Transverse colon (tissue), 3 donors: ENCODE measurements around the gene ARL6IP5.

Experiments
- EP300 ChIP-seq: sonication (generic); formaldehyde crosslinking; IDR thresholded peaks from one replicate; pipeline ENCODE4 v1.6.1; 2017; ENCODE audit warnings: antibody characterized with exemption, low read depth
- POLR2A ChIP-seq: fragments of 450-650 bp; IDR thresholded peaks from one replicate; pipeline ENCODE4 v1.6.1; 2016; ENCODE audit warnings: antibody characterized with exemption, mild to moderate bottlenecking, moderate library complexity
- TF ChIP-seq, protein P1 (sequence below), 5 experiments: fragments of 200-600 bp in 3 of 5; fragments of 450-650 bp in 2 of 5; sonication (generic) in 3 of 5; IDR thresholded peaks; 1 replicate in 2 of 5; 2 replicates in 3 of 5; pipeline ENCODE4 v1.5.1; 2016 to 2017; ENCODE audit warnings: antibody characterized with exemption in 5 of 5, inconsistent platforms in 3 of 5, mild to moderate bottlenecking in 2 of 5, moderate library complexity in 1 of 5

DNA sequence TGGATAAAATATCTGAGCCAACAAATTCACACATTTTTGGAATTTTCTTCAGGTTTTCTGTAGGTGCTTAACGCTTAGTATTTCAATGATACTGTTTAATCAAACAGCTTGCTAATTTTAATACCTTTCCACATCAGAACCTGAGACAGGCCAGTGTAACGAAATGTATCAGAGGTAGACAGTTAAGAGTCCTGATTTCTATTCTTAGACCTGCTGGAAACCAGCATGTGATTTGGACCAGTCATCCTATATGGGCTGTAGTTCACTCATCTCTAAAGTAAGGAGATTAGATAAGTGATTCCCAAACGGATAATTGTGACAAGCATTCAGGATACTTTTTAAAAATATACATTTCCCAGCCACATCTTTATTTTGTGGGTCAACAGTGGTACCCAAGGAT is 18.4 kb downstream of the ARL6IP5 start:
- TF ChIP-seq EP300 (no peak), POLR2A (no peak)
- TF ChIP-seq, protein P1, sequence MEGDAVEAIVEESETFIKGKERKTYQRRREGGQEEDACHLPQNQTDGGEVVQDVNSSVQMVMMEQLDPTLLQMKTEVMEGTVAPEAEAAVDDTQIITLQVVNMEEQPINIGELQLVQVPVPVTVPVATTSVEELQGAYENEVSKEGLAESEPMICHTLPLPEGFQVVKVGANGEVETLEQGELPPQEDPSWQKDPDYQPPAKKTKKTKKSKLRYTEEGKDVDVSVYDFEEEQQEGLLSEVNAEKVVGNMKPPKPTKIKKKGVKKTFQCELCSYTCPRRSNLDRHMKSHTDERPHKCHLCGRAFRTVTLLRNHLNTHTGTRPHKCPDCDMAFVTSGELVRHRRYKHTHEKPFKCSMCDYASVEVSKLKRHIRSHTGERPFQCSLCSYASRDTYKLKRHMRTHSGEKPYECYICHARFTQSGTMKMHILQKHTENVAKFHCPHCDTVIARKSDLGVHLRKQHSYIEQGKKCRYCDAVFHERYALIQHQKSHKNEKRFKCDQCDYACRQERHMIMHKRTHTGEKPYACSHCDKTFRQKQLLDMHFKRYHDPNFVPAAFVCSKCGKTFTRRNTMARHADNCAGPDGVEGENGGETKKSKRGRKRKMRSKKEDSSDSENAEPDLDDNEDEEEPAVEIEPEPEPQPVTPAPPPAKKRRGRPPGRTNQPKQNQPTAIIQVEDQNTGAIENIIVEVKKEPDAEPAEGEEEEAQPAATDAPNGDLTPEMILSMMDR (IDR thresholded peaks at IDR 0.05): no peak
